Astrocyte of the cerebellum (primary cell): ENCODE data around the gene SULT1A2.

Experiments
- DNase-seq: peaks from one replicate; pipeline ENCODE4 v3.0.0-alpha.2; 2011; ENCODE audit warnings: low read depth
- H3K4me3 ChIP-seq: 2 replicates; pipeline ENCODE4 v1.5.1; 2011; ENCODE audit warnings: mild to moderate bottlenecking, low read depth, low read length, moderate library complexity
- in situ Hi-C: cut with HindIII; loops from 2 replicates; pipeline ENCODE4 v1.10.0; 2017; ENCODE audit warnings: low sequenced_read_pairs
- TF ChIP-seq, protein P1 (sequence below): IDR thresholded peaks from 2 replicates; pipeline ENCODE4 v1.5.1; 2012; ENCODE audit warnings: low read length, low read depth, moderate library complexity, mild to moderate bottlenecking; ENCODE audit errors: missing control alignments

The SULT1A2 gene

DNA sequence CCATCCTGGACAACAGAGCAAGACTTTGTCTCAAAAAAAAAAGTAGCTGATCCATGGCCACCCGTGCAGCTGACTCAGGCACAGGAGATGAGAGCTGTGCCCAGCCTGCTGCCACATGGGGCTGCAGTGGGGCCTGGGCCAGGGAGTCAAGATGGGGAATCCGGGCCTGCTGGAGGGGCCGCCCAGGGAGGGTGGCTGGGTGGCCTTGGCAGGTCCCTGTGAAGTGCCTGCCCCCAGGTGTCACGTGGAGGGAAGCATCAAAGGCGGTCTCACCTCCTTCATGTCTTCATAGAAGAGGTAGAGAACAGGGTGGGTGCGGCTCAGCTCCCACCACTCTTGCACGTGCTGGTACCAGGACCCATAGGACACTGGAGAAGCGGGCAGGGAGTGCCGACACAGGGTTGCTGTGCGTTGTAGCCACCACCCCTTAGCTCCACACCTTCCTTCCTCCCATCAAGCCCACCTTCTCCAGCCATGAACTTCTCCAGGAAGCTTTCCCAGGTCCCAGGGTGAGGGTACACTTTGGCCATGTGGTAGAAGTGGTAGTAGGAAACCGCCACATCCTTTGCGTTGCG lies 3.8 kb downstream of the SULT1A2 start:
- TF ChIP-seq, protein P1, sequence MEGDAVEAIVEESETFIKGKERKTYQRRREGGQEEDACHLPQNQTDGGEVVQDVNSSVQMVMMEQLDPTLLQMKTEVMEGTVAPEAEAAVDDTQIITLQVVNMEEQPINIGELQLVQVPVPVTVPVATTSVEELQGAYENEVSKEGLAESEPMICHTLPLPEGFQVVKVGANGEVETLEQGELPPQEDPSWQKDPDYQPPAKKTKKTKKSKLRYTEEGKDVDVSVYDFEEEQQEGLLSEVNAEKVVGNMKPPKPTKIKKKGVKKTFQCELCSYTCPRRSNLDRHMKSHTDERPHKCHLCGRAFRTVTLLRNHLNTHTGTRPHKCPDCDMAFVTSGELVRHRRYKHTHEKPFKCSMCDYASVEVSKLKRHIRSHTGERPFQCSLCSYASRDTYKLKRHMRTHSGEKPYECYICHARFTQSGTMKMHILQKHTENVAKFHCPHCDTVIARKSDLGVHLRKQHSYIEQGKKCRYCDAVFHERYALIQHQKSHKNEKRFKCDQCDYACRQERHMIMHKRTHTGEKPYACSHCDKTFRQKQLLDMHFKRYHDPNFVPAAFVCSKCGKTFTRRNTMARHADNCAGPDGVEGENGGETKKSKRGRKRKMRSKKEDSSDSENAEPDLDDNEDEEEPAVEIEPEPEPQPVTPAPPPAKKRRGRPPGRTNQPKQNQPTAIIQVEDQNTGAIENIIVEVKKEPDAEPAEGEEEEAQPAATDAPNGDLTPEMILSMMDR = no peak
- no peak overlapping the region for H3K4me3 ChIP-seq
- no peak for DNase-seq
- in situ Hi-C loops = no loop called here

DNA sequence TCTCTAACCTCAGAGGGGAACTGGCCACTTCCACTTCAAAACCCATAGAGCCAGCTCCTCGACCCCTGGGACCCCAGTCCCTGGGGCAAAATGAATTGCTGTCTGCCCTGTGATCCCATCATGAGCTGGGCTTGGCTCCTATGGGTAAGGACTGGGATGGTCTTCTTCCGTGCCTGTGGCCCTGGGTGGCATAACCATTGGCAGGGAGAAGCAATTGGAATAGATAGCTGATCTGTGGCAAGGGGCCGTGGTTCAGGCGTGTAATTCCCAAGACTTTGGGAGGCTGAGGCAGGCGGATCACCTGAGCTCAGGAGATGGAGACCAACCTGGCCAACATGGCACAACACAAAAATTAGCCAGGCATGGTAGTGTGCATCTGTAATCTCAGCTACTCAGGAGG lies 4.3 kb downstream of the SULT1A2 start:
- DNase-seq = no peak
- in situ Hi-C loops = no loop called here
- TF ChIP-seq, protein P1 = no peak
- no peak overlapping the region for H3K4me3 ChIP-seq

DNA sequence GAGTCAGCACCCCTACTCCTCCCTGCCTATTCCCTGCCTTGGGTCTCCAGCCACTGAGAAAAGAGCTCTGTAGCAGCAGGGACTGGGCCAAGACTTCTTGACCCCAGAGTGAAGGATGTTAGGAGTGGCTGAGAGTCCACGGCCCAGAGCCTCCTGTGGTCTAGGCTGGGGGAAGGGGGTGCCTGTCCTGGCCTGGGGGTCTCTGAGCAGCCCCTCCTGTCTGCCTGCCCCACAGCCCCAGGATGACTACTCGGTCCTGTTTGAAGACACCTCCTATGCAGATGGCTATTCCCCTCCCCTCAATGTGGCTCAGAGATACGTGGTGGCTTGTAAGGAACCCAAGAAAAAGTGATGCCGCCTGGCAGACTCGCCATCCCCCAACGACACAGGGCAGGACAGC lies 5.5 kb downstream of the SULT1A2 start:
- TF ChIP-seq, protein P1 = no peak
- no peak overlapping the region for H3K4me3 ChIP-seq
- in situ Hi-C loops = no loop called here
- no peak for DNase-seq

DNA sequence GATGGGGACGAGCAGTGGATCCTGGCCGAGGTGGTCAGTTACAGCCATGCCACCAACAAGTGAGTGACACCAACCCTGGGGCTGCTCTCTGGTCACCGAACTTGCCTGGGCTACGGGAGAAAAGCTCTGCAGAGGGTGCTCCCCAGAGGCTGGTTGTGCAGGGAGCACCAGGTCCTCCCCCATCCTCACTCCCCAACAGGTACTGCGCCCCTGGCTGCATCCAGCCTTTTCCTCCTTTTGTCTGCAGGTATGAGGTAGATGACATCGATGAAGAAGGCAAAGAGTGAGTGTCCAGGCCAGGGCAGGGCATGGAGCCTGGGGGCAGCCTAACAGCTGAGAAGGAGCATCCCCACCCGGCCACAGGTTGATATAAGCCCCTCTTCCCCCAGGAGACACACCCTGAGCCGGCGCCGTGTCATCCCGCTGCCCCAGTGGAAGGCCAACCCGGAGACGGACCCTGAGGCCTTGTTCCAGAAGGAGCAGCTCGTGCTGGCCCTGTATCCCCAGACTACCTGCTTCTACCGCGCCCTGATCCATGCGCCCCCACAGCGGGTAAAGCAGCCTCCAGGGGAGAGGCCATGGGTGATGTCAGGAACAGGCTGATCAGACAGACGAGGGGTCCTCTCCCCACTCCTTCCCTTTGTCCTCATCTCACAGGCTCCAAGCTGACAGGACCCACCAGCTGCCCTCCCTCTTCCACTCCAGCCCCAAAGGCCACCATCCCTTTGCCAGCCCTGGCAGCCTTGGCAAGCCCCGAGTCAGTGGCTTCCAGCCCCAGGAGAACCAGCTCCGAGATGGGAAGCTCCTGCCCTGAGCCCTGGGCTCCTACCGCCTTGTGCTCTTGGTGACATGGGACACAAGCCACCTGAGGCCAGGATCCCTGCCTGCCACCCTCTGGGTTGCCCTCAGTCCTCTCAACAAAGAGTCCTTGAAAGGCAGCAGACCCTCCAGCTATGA lies 6.2 kb downstream of the SULT1A2 start:
- in situ Hi-C loops = no loop called here
- TF ChIP-seq, protein P1 = no peak

DNA sequence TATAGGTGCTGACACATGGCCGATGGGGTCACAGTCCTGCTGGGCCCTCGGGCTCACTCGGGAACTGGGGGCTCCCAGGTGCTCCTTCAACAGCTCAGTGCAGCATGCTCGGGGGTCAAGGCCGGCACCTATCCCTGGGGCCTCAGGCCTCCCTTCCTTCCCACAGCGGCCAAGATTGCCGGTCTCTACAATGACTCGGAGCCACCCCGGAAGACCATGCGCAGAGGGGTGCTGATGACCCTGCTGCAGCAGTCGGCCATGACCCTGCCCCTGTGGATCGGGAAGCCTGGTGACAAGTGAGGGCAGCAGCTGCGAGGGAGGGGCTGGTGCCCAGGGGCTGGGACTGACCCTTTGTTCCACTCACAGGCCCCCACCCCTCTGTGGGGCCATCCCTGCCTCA lies 6.9 kb downstream of the SULT1A2 start:
- no peak for DNase-seq
- in situ Hi-C loops = no loop called here
- no peak overlapping the region for H3K4me3 ChIP-seq
- TF ChIP-seq, protein P1 = no peak

More for the DNA sequence above, 6.2 kb downstream of the SULT1A2 start:
- H3K4me3 ChIP-seq = no peak overlapping the region
- no peak for DNase-seq

DNA sequence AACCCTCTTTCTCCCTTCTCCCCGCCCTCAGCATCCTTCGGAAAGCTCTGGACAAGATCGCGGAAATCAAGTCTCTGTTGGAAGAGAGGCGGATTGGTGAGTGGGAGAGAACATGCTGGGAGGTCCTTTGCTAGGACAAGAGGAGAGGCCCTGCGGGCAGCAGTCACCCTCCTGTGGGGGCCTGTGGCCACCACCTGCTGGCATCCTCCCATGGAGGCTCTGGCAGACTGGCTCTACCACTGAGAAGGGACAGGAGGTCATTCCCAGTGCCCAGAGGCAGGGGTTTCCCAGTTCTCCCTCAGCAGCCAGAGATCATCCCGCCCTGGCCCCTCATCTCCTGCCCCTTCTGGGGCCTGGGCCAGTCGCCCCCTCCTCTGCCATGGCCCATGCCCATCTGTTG lies 7.8 kb downstream of the SULT1A2 start:
- H3K4me3 ChIP-seq = no peak overlapping the region
- TF ChIP-seq, protein P1 = no peak
- in situ Hi-C loops = no loop called here
- no peak for DNase-seq
